BJ (cell line): ENCODE data around the gene CD28. TPM values are rescaled to one million over a fixed set of nuclear protein-coding genes. Genes with fewer than 3 reads are reported as not detected.

ENCODE experiments used
- CTCF ChIA-PET: fragments of 350-600 bp; formaldehyde crosslinking; extraction: SDS; loops from one replicate; lab custom pipeline; 2021; ENCODE audit warnings: antibody characterized with exemption, inconsistent platforms; lab: Yijun Ruan, JAX
- POLR2A ChIA-PET: fragments of 300-600 bp; sonication (Branson Sonifier 250); formaldehyde crosslinking; extraction: SDS; loops from one replicate; lab custom pipeline; 2021; ENCODE audit warnings: antibody characterized with exemption; lab: Charles Lee
- DNase-seq: peaks from one replicate; pipeline ENCODE4 v3.0.0-alpha.2; 2011; ENCODE audit warnings: low read depth
- H3K27me3 ChIP-seq: 2 replicates; pipeline ENCODE4 v1.6.0; 2011; ENCODE audit warnings: low read length; ENCODE audit not compliant: control insufficient read depth, insufficient read depth
- H3K36me3 ChIP-seq: 2 replicates; pipeline ENCODE4 v1.5.1; 2011; ENCODE audit warnings: low read length; ENCODE audit not compliant: control insufficient read depth, insufficient read depth
- H3K4me3 ChIP-seq: 2 replicates; pipeline ENCODE4 v1.5.1; 2011; ENCODE audit warnings: low read depth, mild to moderate bottlenecking, control low read depth, low read length
- CTCF ChIP-seq: IDR thresholded peaks from 2 replicates; pipeline ENCODE4 v1.5.1; 2011; ENCODE audit warnings: low read depth, mild to moderate bottlenecking, control low read depth, inconsistent platforms, low read length, moderate library complexity; ENCODE audit not compliant: insufficient read depth
- polyA plus RNA-seq: library from polyadenylated mRNA; depleted of rRNA; stranded (reverse); fragments of >200 nt; gene quantifications from 2 replicates; pipeline ENCODE4 v1.2.3, GENCODE V29; 2011

The CD28 gene
- polyA plus RNA-seq, 1 experiment: not detected

- no peak for TF ChIP-seq CTCF
- no peaks in the 10 kb centered on the region for H3K36me3 ChIP-seq
- no peak overlapping the region for H3K4me3 ChIP-seq
- ChIA-PET POLR2A (no interaction called here), CTCF (interaction anchor here (1.5 kb wide), 1 partner anchor 72 kb away, joined by 5 read pairs; no protein-coding TSS in a partner anchor)
- no peak for DNase-seq
- no peaks in the 10 kb centered on the region for H3K27me3 ChIP-seq
Observed at GRCh38 chr2:203711399-203711798, 5.0 kb downstream of the CD28 start.

GRCh38 chr2:203713381-203713780 is 6.9 kb downstream of the CD28 start:
- TF ChIP-seq CTCF: no peak
- H3K36me3 ChIP-seq: no peaks in the 10 kb centered on the region
- POLR2A ChIA-PET: no interaction called here
- CTCF ChIA-PET: interaction anchor here (2.0 kb wide), 1 partner anchor 15 kb away, joined by 5 read pairs; no protein-coding TSS in a partner anchor
- no peak overlapping the region for H3K4me3 ChIP-seq
- no peaks in the 10 kb centered on the region for H3K27me3 ChIP-seq
- no peak for DNase-seq

- H3K27me3 ChIP-seq: no peaks in the 10 kb centered on the region
- ChIA-PET CTCF (interaction anchor here (2.0 kb wide), 1 partner anchor 16 kb away, joined by 5 read pairs; no protein-coding TSS in a partner anchor), POLR2A (no interaction called here)
- TF ChIP-seq CTCF: no peak
- no peaks in the 10 kb centered on the region for H3K36me3 ChIP-seq
- DNase-seq: no peak
- H3K4me3 ChIP-seq: no peak overlapping the region
Observed at GRCh38 chr2:203714112-203714511, 7.7 kb downstream of the CD28 start.

GRCh38 chr2:203715744-203716143 is 9.3 kb downstream of the CD28 start:
- Histone ChIP-seq H3K4me3 (no peak overlapping the region), H3K27me3 (no peaks in the 10 kb centered on the region), H3K36me3 (no peaks in the 10 kb centered on the region)
- no peak for DNase-seq
- ChIA-PET POLR2A (no interaction called here), CTCF (no interaction called here)
- TF ChIP-seq CTCF: no peak

GRCh38 chr2:203718087-203718486 is 11.6 kb downstream of the CD28 start:
- CTCF ChIA-PET: interaction anchor here (1.3 kb wide), 1 partner anchor 9 kb away, joined by 3 read pairs; no protein-coding TSS in a partner anchor
- H3K4me3 ChIP-seq: no peak overlapping the region
- H3K27me3 ChIP-seq: no peaks in the 10 kb centered on the region
- H3K36me3 ChIP-seq: no peaks in the 10 kb centered on the region
- no peak for DNase-seq
- no peak for TF ChIP-seq CTCF
- POLR2A ChIA-PET: no interaction called here
